ENCODE measurements around the gene PTPRD. TPM values are rescaled to one million over a fixed set of nuclear protein-coding genes. Genes with fewer than 3 reads are reported as not detected.
A peak's percentile ranks its signal among the peaks of the same experiment; 100 is the strongest.

PTPRD gene
- total RNA-seq, 2 donors from 2014 or later = 19.6 to 101 TPM

- H3K36me3 ChIP-seq = no peaks in the 10 kb centered on the region
- H3K27me3 ChIP-seq (replicated peaks; ENCODE audit: insufficient read depth) = no peaks in the 10 kb centered on the region
- DNase-seq (ENCODE audit: low spot score) (no peak), ATAC-seq (ENCODE audit: insufficient number of reproducible peaks, low FRiP score, low read depth) (peak; percentile 64)
- no peaks in the 10 kb centered on the region for H3K9me3 ChIP-seq
- no peak overlapping the region for H3K27ac ChIP-seq
- H3K4me3 ChIP-seq = no peak overlapping the region
- peak; percentile 68 for TF ChIP-seq CTCF (IDR thresholded peaks at IDR 0.05)
- H3K4me1 ChIP-seq (ENCODE audit: control insufficient read depth in 1 of 2, low read depth in 2 of 2) = peaks cover 0 to 12% of the 10 kb centered on the region in 2 donors
Observed at GRCh38 chr9:8895861-8896224, 1717.0 kb downstream of the PTPRD start.

GRCh38 chr9:8895106-8895860, 1717.5 kb downstream of the PTPRD start:
- no peak overlapping the region for H3K27ac ChIP-seq
- no peak for ATAC-seq (ENCODE audit: insufficient number of reproducible peaks, low FRiP score, low read depth)
- no peaks in the 10 kb centered on the region for H3K9me3 ChIP-seq
- TF ChIP-seq CTCF (IDR thresholded peaks at IDR 0.05) = no peak
- peak overlapping the region; percentile 31 for H3K4me3 ChIP-seq
- DNase-seq (ENCODE audit: low spot score) = no peak
- peaks cover 0 to 12% of the 10 kb centered on the region in 2 donors for H3K4me1 ChIP-seq (ENCODE audit: control insufficient read depth in 1 of 2, low read depth in 2 of 2)
- H3K36me3 ChIP-seq = no peaks in the 10 kb centered on the region
- H3K27me3 ChIP-seq (replicated peaks; ENCODE audit: insufficient read depth) = no peaks in the 10 kb centered on the region

- Histone ChIP-seq H3K36me3 (no peaks in the 10 kb centered on the region), H3K27ac (no peak overlapping the region), H3K4me1 (ENCODE audit: control insufficient read depth in 1 of 2, low read depth in 2 of 2) (peaks cover 0 to 9% of the 10 kb centered on the region in 2 donors), H3K4me3 (no peak overlapping the region), H3K9me3 (no peaks in the 10 kb centered on the region), H3K27me3 (replicated peaks; ENCODE audit: insufficient read depth) (no peaks in the 10 kb centered on the region)
- no peak for ATAC-seq (ENCODE audit: insufficient number of reproducible peaks, low FRiP score, low read depth)
- DNase-seq (ENCODE audit: low spot score) = no peak
- TF ChIP-seq CTCF (IDR thresholded peaks at IDR 0.05) = no peak
Observed at GRCh38 chr9:8890695-8891094, 1722.1 kb downstream of the PTPRD start.

GRCh38 chr9:8889100-8889499, 1723.7 kb downstream of the PTPRD start:
- Histone ChIP-seq H3K4me1 (ENCODE audit: control insufficient read depth in 1 of 2, low read depth in 2 of 2) (no peaks in the 10 kb centered on the region), H3K4me3 (no peak overlapping the region), H3K27me3 (replicated peaks; ENCODE audit: insufficient read depth) (no peaks in the 10 kb centered on the region), H3K9me3 (no peaks in the 10 kb centered on the region), H3K27ac (no peak overlapping the region), H3K36me3 (no peaks in the 10 kb centered on the region)
- no peak for TF ChIP-seq CTCF (IDR thresholded peaks at IDR 0.05)
- no peak for DNase-seq (ENCODE audit: low spot score)
- ATAC-seq (ENCODE audit: insufficient number of reproducible peaks, low FRiP score, low read depth) = no peak

GRCh38 chr9:8888591-8888990, 1724.2 kb downstream of the PTPRD start:
- Histone ChIP-seq H3K4me3 (no peak overlapping the region), H3K4me1 (ENCODE audit: control insufficient read depth in 1 of 2, low read depth in 2 of 2) (no peaks in the 10 kb centered on the region), H3K27me3 (replicated peaks; ENCODE audit: insufficient read depth) (no peaks in the 10 kb centered on the region), H3K9me3 (no peaks in the 10 kb centered on the region), H3K27ac (no peak overlapping the region), H3K36me3 (no peaks in the 10 kb centered on the region)
- ATAC-seq (ENCODE audit: insufficient number of reproducible peaks, low FRiP score, low read depth) (no peak), DNase-seq (ENCODE audit: low spot score) (no peak)
- no peak for TF ChIP-seq CTCF (IDR thresholded peaks at IDR 0.05)
